ELR (cell line): ENCODE data around the gene NTRK2.

ENCODE experiments used
- DNase-seq: peaks from one replicate; pipeline ENCODE4 v3.0.0-alpha.2; 2015; ENCODE audit warnings: low read depth

Gene NTRK2

GRCh38 chr9:84780385-84780784, 110.9 kb downstream of the NTRK2 start:
- DNase-seq, result no peak

DNA sequence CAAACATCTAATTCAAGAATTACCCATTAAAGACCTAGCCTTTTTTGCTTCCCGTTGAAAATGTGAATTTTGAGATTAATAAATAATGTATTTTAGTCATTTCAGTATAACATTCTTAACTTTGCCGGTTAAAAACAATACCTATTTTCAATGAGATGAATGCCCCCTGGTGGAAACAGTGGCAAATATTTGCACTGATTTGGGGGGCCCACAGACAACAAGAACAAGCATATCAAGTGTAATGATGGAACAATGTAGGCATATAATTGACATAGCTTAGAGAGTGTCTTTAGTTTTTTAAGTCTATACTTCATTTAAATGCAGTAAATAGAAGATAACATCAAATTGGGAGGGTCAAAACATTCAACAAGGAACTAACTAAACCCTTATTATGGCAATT, 111.9 kb downstream of the NTRK2 start:
- DNase-seq, result peak; percentile 9

DNA sequence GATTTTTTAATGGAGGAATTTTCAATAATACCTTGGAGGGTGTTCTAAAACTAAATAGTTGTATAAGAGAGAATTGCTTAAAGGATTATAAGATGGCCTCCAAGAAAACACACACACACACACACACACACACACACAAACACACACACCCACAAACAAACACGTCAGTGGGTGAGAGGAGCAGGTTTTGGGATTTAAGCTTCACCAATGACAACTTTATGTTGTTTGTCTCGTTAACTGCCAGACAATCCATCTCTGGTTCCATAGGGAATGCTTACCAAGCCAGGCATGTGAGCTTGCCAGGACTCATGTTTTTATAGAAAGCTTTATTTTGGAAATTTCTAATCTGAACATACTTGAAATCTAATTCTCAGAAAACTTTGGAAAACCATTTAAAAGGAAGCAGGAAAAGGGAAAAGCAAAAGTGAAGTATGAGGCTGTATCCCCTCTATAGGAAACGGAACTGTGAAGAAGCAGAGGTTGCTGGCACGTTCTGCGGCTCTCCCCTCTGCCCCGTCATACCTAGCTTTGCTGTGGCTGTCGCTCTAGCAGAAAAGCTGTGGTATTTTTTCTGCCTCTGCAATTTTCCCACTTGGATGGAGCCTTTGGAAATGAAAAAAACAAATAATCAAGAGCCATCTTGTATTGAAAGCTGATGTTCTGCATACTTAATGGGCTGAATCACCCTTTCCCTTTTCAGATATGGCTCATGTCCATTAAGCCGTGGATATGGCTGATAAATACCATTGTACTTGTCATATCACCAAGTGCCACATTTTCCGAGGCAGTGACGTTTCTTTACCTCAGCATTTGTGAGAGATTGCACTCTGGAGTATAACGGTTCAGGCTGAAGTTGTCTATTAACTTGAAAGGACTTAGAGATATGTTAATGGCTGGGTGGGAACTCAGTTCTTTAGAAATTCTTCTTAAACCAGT, 112.7 kb downstream of the NTRK2 start:
- DNase-seq, result no peak

DNA sequence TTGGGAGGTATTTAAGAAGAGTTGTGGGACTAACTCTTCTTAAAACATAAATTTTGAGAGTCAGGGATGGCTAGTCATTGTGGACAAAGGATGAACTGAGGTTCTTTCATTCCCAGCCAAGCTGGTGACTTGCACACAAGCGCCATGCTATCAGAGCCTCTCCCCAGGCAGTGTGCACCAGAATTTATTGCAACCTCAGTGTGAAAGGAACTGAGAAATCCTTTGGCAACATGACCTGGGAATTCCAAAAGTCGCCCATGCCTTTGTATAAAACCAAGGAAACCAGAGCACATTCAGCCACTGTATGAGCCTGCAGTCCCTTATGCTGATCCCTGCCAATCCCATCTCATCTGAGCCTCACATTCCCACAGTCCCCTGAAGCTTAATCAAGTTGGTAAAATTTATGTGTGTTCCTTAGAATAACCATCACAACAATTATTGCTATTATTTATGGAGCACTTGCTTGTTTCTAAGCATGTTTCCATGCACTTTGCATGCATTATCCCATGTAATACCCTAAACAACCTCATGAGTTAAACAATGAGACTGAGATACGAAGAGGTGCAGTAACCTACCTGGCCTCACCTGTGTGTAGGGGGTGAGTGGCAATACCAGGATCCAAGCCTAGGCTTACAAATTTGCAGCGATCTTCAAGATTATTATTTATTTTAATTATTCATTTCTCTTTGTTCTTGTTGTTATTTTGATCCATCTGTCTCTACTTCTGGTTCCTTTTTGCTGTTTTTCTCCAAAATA, 116.4 kb downstream of the NTRK2 start:
- DNase-seq, result no peak

- no peak for DNase-seq
These were observed 119.4 kb downstream of the NTRK2 start for GRCh38 chr9:84788803-84789462.

DNA sequence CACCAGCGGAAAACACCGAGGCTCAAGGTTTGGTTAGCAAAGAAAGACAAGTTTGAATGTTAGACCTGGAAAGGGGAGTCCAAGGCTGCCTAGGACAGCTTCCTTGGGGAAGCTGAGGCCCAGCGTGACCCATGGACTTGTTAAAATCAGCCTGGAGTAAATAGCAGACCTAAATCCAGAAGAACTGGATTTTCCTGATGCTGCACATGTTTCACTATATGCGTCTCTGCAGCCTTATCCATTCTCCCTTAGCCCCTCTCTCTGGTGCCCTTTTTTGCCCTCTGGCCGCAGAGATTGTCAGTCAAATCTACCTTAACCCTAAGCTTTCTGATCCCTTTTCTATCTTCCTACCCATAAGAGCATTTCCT, 119.9 kb downstream of the NTRK2 start:
- no peak for DNase-seq

- DNase-seq, result no peak
These were observed 122.1 kb downstream of the NTRK2 start for GRCh38 chr9:84791643-84792042.

- DNase-seq, result no peak
These were observed 123.7 kb downstream of the NTRK2 start for GRCh38 chr9:84793251-84793650.

DNA sequence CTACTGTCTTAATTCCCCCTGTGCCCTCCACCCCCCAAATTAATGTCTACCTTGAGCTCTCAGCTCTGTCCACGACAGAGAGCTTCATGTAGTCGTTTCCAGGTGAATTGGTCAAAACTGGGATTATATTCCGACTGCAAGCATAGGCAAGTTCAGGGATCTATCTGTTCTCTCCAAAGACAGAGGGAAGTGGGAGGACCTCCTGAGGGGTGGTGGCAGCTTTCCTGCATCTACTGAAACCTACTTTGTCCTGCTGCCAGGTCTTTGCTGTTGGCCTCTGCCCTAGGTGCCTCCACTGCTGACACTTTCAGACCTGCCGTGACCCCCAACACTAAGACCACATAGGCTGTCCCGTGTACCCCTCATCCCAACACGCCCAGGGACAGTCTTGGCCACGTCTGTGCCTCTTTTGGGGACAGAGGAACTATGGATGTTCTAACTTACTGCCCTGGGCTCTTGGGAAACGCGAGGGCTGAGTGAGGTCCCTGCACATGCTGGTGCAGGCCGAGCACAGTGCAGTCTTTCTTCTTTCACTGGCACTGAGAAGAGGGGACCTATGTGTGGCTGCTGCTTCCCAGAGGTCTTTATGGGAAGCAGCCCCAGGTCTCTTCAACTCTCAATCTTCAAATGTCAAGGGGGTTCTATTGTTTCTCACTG, 125.6 kb downstream of the NTRK2 start:
- no peak for DNase-seq

- no peak for DNase-seq
These were observed 126.9 kb downstream of the NTRK2 start for GRCh38 chr9:84796404-84796803.

DNA sequence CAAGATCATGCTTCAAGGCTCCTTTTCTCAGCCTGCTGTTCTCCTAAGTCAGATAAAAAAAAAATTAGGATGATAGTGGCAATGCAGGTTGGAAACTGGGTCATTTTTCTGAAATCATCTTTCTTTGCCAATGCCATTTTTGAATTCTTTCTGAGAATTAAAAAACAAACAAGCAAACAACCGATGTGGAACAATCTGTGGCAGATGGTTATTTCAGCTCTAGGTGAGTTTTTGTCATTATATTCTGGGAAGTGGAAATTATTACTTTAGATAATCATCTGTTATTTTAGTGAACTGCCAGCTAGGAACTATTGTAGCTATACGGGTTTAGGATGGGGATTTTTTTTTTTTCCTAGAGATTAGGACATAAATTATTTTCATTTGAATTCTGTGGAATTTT, 129.7 kb downstream of the NTRK2 start:
- DNase-seq, result no peak

DNA sequence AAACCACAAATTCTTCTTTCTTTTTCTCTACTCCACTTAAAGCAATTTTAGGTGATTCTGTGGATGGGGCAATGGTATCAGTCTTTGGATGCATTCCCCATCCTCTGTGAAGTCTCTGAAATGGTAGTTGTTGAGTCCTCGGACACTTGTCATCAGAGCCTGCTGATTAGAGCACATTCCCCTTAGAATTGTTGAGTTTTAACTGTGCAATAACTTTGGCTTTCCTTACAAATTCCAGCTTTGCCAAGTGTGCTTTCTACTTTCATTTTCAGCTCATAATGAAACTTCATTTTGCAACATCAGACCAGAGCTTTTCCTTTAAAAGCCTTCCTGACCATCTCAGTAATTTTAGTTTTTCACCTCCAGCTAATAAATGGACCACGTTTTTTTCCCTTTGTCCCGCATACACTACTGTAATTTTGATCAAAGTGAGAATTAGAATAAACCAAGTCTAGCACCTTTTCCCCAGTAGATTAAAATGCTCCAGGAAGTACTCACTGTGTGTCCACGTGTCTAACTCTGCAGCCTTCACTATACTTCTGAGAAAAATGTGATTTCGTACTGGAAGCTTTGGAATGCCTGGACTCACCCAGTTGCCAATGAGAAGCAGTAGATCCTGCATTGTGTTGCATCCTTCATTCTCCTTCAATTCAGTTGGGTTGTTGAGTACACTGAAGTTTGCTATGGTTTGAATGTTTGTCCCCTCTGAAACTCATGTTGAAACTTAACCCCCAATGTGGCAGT, 135.6 kb downstream of the NTRK2 start:
- DNase-seq, result no peak

DNA sequence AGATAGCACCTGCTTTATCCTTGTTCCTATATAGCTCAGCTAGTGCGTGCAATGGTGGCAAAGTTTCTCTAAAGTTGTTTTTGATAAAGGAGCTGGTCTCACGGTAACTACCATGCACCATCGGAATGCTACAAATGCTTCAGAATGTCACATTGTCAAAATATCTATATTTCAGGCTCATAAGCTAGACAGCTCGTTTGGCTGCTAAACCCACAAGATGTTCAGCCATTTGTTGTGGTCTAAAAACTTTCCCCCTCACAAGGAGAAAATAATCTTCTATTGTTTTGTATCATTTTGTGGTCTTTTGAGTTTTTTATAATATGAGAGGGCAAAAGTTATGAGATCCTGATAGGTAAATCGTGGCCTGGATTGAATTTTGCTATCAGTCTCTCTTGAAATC, 137.9 kb downstream of the NTRK2 start:
- no peak for DNase-seq

DNA sequence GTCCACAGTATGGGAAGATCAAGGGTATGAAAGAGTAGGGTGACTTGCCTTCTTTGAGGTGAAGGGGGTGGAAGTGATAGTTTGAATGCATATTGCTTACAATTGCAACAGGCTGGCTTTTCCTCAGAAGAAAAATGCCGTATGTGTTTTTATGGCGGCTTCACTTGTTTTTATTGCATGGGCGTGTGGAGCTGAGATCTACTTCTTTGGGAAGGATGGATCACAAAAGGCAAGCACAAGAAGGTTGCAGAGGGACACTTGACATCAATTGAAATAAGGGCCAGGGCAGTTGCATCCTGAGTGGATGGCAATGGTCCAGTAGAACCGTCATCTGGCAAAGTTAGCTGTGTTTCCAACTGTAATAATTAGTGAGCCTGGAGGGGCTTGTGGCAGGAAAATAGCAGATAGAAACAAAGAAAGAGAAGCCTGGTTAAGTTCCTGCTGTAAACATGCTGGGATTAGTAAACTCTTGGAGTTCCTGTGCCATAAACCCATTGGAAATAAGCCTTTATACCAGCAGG, 138.4 kb downstream of the NTRK2 start:
- no peak for DNase-seq

DNA sequence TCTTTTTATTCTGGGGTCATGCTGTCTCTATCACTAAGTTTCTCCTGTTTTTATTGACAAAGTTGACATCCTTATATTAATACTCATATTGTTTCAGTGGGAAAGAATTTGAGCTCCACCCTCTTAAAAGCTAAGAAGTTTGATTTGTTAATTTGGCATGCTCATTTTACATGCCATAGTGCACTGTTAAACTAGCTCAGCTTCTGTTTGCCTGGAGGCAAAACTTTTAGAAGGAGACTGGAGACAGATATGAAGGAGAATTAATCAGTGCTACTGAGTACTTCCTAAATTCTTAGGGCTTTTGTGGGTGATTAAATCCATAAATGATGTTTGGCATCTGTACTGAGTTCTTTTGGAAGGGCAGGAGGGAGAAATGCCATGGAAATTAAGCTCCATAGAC, 138.9 kb downstream of the NTRK2 start:
- DNase-seq, result no peak

GRCh38 chr9:84811072-84811750, 141.7 kb downstream of the NTRK2 start:
- DNase-seq, result no peak

GRCh38 chr9:84811751-84812074, 142.2 kb downstream of the NTRK2 start:
- no peak for DNase-seq

GRCh38 chr9:84812355-84812754, 142.8 kb downstream of the NTRK2 start:
- no peak for DNase-seq

DNA sequence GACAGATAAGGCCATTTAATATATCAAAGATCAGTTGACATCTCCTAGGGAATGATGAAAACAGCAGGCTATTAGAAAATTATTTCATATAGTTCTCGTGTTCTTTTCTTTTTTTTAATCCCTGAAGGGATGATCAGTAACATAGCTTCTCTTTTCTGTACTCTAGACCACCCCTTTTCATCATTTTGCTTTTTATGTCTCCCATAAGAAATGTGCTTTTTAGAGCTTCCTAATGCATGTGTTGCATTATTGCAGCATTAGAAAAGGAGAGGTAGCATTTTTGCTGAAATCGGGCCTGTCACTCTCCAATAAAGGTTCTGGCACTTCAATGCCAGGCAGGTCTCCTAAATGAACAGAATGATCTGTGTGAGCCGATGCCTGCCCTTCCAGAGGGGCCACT, 143.3 kb downstream of the NTRK2 start:
- DNase-seq, result no peak

GRCh38 chr9:84815554-84815953, 146.0 kb downstream of the NTRK2 start:
- no peak for DNase-seq

DNA sequence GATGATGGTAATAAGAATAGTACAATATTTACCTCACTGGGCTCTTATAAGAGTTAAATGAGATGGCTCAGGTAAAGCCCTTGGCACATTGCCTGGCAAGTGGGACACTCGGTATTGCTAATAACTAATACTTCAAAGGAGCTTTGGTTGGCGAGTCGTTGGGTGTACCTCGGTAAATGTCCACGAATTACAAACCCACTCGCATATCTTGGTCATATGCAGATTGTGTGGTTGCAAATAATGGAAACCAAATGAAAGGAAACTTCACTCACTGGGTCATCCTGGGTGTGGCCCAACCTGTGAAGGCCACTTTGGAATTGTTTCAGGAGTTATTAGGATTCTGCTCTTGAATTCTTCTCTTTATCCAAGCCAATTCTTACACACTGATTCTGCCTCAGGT, 147.5 kb downstream of the NTRK2 start:
- DNase-seq, result no peak
